ENCODE results near the gene DNAH2. TPM values are rescaled to one million over a fixed set of nuclear protein-coding genes. Genes with fewer than 3 reads are reported as not detected.

Gene DNAH2
- polyA plus RNA-seq, 1 experiment, result 0.06 TPM

- TF ChIP-seq CTCF (IDR thresholded peaks at IDR 0.05; ENCODE audit: low read depth, low read length), result no peak
- H3K9me3 ChIP-seq (ENCODE audit: control insufficient read depth, insufficient read depth, low read length), result no peaks in the 10 kb centered on the region; the same call in 1 of the 2 replicates
- ChIA-PET POLR2A (interaction anchor here (1.7 kb wide), 1 partner anchor 25 kb away, joined by 6 read pairs; the partner anchor contains the start of gene NAA38), CTCF (interaction anchor here (1.3 to 1.4 kb wide), 2 partner anchors 226 to 241 kb away, joined by 3 read pairs; no protein-coding TSS in a partner anchor)
- no peak overlapping the region for H3K27ac ChIP-seq (ENCODE audit: low read depth, low read length)
- no peak for DNase-seq (ENCODE audit: low read depth, low spot score)
- peaks cover 14% of the 10 kb centered on the region for H3K27me3 ChIP-seq (ENCODE audit: control insufficient read depth, insufficient read depth, low read length)
- no peak overlapping the region for H3K4me3 ChIP-seq (ENCODE audit: low read depth, low read length)
Measured at GRCh38 chr17:7832431-7832830, 114.9 kb downstream of the DNAH2 start.

DNA sequence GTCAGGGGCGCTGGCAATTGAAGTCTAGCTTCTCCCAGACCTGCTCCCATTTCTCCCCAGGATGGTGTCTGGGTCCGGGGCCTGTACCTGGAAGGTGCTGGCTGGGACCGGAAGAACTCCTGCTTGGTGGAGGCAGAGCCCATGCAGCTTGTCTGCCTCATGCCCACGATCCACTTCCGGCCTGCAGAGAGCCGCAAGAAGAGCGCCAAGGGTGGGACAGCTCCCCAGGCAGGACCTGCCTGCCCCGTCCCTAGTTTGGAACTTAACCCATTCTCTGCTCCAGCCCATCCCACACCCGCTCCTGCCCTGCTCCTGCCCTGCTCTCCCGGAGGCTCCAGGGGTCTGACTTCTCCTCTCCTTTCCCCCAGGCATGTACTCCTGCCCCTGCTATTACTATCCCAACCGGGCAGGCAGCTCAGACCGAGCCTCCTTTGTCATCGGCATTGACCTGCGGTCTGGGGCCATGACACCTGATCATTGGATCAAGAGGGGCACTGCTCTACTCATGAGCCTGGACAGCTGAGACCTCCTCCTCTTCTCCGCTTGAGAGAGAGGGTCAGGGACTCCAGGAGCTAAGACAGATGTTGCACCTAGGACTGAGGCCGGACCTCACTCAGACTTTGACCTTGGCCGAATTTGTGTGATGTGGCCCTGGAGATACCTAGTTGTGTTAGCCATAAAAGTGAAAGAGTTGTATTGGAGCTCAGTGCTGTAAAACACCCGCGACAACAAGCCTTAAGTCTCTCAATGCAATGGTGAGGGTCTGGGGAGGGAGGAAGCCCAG lies 115.7 kb downstream of the DNAH2 start:
- POLR2A ChIA-PET, result interaction anchor here (0.5 to 1.7 kb wide), 6 partner anchors 17 to 134 kb away, joined by 3 to 6 read pairs (median 3); partner anchors contain the start of gene NAA38

DNA sequence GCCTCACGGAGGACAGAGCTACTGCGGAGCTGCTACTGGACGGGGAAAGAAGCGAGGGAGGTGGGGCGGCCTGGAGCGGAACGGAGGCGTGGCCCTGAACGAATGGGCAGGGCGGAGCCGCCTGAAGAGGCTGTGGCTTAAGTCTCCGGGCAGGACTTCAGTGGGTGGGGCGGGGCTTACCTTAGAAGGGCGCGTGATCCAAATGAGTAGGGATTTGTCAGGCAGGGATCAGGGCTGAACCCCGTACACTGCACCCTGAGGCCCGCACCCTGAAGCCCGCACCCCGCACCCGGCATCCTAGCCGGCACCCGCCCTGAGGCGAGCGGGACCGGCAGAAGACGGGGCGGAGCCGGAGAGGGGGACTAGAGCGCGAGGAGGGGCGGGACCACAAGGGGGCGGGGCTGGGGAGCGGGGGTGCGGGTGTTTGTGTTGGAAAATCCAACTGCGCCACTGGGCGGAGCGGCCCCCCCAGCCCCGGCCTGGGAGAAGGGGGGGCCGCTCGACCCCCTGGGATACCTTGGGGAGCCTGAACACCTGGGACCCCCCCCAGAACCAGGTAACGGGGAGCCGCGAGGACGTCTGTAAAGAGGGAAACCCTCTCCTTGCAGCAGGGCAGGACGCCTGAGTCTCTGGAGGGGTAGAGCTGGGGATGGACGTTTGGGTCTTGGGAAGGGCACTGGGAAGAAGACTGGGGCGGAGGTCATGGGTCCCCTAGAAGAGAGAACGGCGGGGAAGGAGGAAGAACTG lies 116.4 kb downstream of the DNAH2 start, which contains the start of gene KDM6B:
Gene KDM6B, plus strand, starts transcription at position 423 of the 747 bp plus-strand sequence. CDS start 11,338 bp downstream, outside the sequence.
- peak; percentile 67 for DNase-seq (ENCODE audit: low read depth, low spot score)

More for the DNA sequence above, 115.7 kb downstream of the DNAH2 start:
- H3K9me3 ChIP-seq (ENCODE audit: control insufficient read depth, insufficient read depth, low read length), result no peaks in the 10 kb centered on the region; the same call in 1 of the 2 replicates
- CTCF ChIA-PET, result interaction anchor here (0.5 to 2.6 kb wide), 8 partner anchors 8 to 225 kb away, joined by 3 to 8 read pairs (median 4); partner anchors contain the start of gene NAA38
- DNase-seq (ENCODE audit: low read depth, low spot score), result no peak
- peaks cover 14% of the 10 kb centered on the region for H3K27me3 ChIP-seq (ENCODE audit: control insufficient read depth, insufficient read depth, low read length)
- no peak overlapping the region for H3K27ac ChIP-seq (ENCODE audit: low read depth, low read length)
- TF ChIP-seq CTCF (IDR thresholded peaks at IDR 0.05; ENCODE audit: low read depth, low read length), result no peak
- H3K4me3 ChIP-seq (ENCODE audit: low read depth, low read length), result peak overlapping the region; percentile 84

DNA sequence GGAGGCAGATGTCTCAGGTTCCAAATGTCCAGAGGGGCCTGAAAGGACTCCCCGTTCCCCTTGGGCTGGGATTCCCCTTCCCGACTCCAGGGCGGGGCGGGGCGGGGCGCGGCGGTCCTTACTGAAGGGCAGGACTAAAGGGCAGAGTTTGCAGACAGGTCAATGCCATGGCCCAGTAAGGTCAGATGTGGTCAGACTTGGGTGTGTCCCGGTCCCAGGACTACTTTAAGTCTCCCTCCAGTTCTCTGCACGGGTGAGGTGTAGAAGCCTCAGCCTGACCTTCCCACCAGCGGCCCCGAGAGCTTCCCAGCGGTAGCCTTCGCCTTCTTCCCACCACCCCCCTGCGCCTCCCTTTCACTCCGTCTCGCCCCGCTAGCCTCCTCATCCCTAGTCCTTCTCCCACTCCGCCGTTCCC lies 117.0 kb downstream of the DNAH2 start:
- peak overlapping the region; percentile 31 for H3K27ac ChIP-seq (ENCODE audit: low read depth, low read length)
- ChIA-PET POLR2A (interaction anchor here (4.3 kb wide), 1 partner anchor 23 kb away, joined by 21 read pairs; the partner anchor contains the start of genes CYB5D1 and NAA38), CTCF (interaction anchor here (0.6 to 2.6 kb wide), 12 partner anchors 9 to 284 kb away, joined by 3 to 9 read pairs (median 4); partner anchors contain the start of genes ALOXE3 and NAA38)
- peaks cover 14% of the 10 kb centered on the region for H3K27me3 ChIP-seq (ENCODE audit: control insufficient read depth, insufficient read depth, low read length)
- DNase-seq (ENCODE audit: low read depth, low spot score), result no peak
- H3K9me3 ChIP-seq (ENCODE audit: control insufficient read depth, insufficient read depth, low read length), result no peaks in the 10 kb centered on the region; the same call in 1 of the 2 replicates
- H3K4me3 ChIP-seq (ENCODE audit: low read depth, low read length), result peak overlapping the region; percentile 84
- no peak for TF ChIP-seq CTCF (IDR thresholded peaks at IDR 0.05; ENCODE audit: low read depth, low read length)

More for the DNA sequence above, 116.4 kb downstream of the DNAH2 start, which contains the start of gene KDM6B:
- Histone ChIP-seq H3K4me3 (ENCODE audit: low read depth, low read length) (peak within 1 kb of the TSS; percentile 84), H3K9me3 (ENCODE audit: control insufficient read depth, insufficient read depth, low read length) (no peaks in the 10 kb centered on the region; the same call in 1 of the 2 replicates), H3K27me3 (ENCODE audit: control insufficient read depth, insufficient read depth, low read length) (peaks cover 14% of the 10 kb centered on the region), H3K27ac (ENCODE audit: low read depth, low read length) (peak within 1 kb of the TSS; percentile 89)
- CTCF ChIA-PET, result interaction anchor here (0.5 to 2.6 kb wide), 16 partner anchors 9 to 224 kb away, joined by 3 to 9 read pairs (median 4); partner anchors contain the start of gene NAA38
- no peak for TF ChIP-seq CTCF (IDR thresholded peaks at IDR 0.05; ENCODE audit: low read depth, low read length)
- POLR2A ChIA-PET, result interaction anchor here (0.5 to 1.7 kb wide), 6 partner anchors 17 to 134 kb away, joined by 3 to 6 read pairs (median 3); partner anchors contain the start of gene NAA38
